Keratinocyte (primary cell): Measurements from ENCODE around the gene TSPAN2. TPM values are rescaled to one million over a fixed set of nuclear protein-coding genes. Genes with fewer than 3 reads are reported as not detected.

ENCODE experiments used
- DNase-seq: peaks from one replicate; pipeline ENCODE4 v3.0.0-alpha.2; 2011; ENCODE audit warnings: low read depth, missing footprints, low spot score
- FAIRE-seq: peaks from 2 replicates; lab custom pipeline; 2011; peaks lifted over from hg19 to GRCh38; lab: Jason Lieb, UNC
- H2AFZ ChIP-seq: 2 replicates; pipeline ENCODE4 v1.6.0; 2012; ENCODE audit warnings: low read length, control low read depth, inconsistent platforms; ENCODE audit not compliant: control insufficient read depth
- H3K27ac ChIP-seq: 2 replicates; pipeline ENCODE4 v1.5.1; 2011; ENCODE audit warnings: low read length; ENCODE audit not compliant: control insufficient read depth, insufficient read depth
- H3K27me3 ChIP-seq: 3 replicates; pipeline ENCODE4 v1.6.0; 2011; ENCODE audit warnings: low read length; ENCODE audit not compliant: control insufficient read depth, insufficient read depth; ENCODE audit errors: extremely low read depth
- H3K36me3 ChIP-seq, 2 experiments: 2 replicates in 1 of 2; 3 replicates in 1 of 2; pipeline ENCODE4 v1.5.1; 2011; ENCODE audit warnings: low read length in 2 of 2, mild to moderate bottlenecking in 1 of 2; ENCODE audit not compliant: control insufficient read depth in 2 of 2, insufficient read depth in 2 of 2; ENCODE audit errors: extremely low read depth in 1 of 2
- H3K4me1 ChIP-seq: 3 replicates; pipeline ENCODE4 v1.5.1; 2011; ENCODE audit warnings: low read length; ENCODE audit not compliant: control insufficient read depth, insufficient read depth; ENCODE audit errors: extremely low read depth
- H3K4me2 ChIP-seq: 3 replicates; pipeline ENCODE4 v1.6.0; 2011; ENCODE audit warnings: low read depth, low read length; ENCODE audit not compliant: control insufficient read depth, insufficient read depth; ENCODE audit errors: extremely low read depth
- H3K4me3 ChIP-seq, 3 experiments: fragments of 200-600 bp in 1 of 3; sonication (generic) in 1 of 3; 2 replicates in 2 of 3; 3 replicates in 1 of 3; pipeline ENCODE4 v1.5.1; 2011 to 2016; ENCODE audit warnings: low read length in 3 of 3, mild to moderate bottlenecking in 3 of 3, control low read depth in 2 of 3, inconsistent platforms in 1 of 3, low read depth in 1 of 3, mixed read lengths in 1 of 3, mixed run types in 1 of 3, moderate library complexity in 1 of 3; ENCODE audit not compliant: control insufficient read depth in 2 of 3, insufficient read depth in 2 of 3; ENCODE audit errors: extremely low read depth in 1 of 3
- H3K79me2 ChIP-seq: 2 replicates; pipeline ENCODE4 v1.6.0; 2012; ENCODE audit warnings: low read length; ENCODE audit not compliant: control insufficient read depth, insufficient read depth
- H3K9ac ChIP-seq: 3 replicates; pipeline ENCODE4 v1.6.0; 2011; ENCODE audit warnings: low read length; ENCODE audit not compliant: control insufficient read depth, insufficient read depth; ENCODE audit errors: extremely low read depth
- H3K9me1 ChIP-seq: 3 replicates; pipeline ENCODE4 v1.6.0; 2011; ENCODE audit warnings: low read length; ENCODE audit not compliant: control insufficient read depth, insufficient read depth; ENCODE audit errors: extremely low read depth
- H3K9me3 ChIP-seq: 2 replicates; pipeline ENCODE4 v1.5.1; 2012; ENCODE audit warnings: low read depth, low read length; ENCODE audit not compliant: control insufficient read depth
- H4K20me1 ChIP-seq: 3 replicates; pipeline ENCODE4 v1.6.0; 2011; ENCODE audit warnings: low read length; ENCODE audit not compliant: control insufficient read depth, insufficient read depth; ENCODE audit errors: extremely low read depth
- CTCF ChIP-seq, 3 experiments: IDR thresholded peaks in 1 of 3; conservative IDR thresholded peaks in 1 of 3; optimal IDR thresholded peaks in 1 of 3; 2 replicates in 2 of 3; 3 replicates in 1 of 3; pipeline versions ENCODE3 to v1.5.1; 2011; ENCODE audit warnings: low read length in 3 of 3, mild to moderate bottlenecking in 3 of 3, moderate library complexity in 2 of 3, control low read depth in 1 of 3, inconsistent platforms in 1 of 3; ENCODE audit not compliant: insufficient read depth in 2 of 3; ENCODE audit errors: extremely low read depth in 1 of 3
- EZH2 ChIP-seq: IDR thresholded peaks from one replicate; pipeline ENCODE4 v1.6.1; 2012; ENCODE audit warnings: inconsistent platforms, mild to moderate bottlenecking, low read length, moderate library complexity
- dilution Hi-C: fragments of 300-500 bp; cut with MboI; formaldehyde crosslinking; loops from one replicate; pipeline ENCODE4 v1.7.0; 2020; ENCODE audit warnings: low sequenced_read_pairs; ENCODE audit not compliant: extremely low pct_ligation_motif_present
- polyA plus RNA-seq, 5 experiments: library from polyadenylated mRNA; depleted of rRNA in 3 of 5; stranded (reverse) in 3 of 5; stranded (forward) in 1 of 5; unstranded in 1 of 5; fragments of >200 nt; gene quantifications; 1 replicate in 1 of 5; 2 replicates in 3 of 5; 3 replicates in 1 of 5; pipeline versions ENCODE4 v1.2.1 to v1.2.3, GENCODE V29; 2011 to 2012; ENCODE audit warnings: missing spikeins in 2 of 5, low read depth in 1 of 5, low replicate concordance in 1 of 5

The TSPAN2 gene
- polyA plus RNA-seq, 1 donor (not counting 4 experiments of a cell fraction or from before 2014, with no cell fraction given): 0.37 TPM

GRCh38 chr1:115062542-115063004 lies 26.7 kb downstream of the TSPAN2 start:
- H3K27ac ChIP-seq: peak overlapping the region; percentile 95
- dilution Hi-C loops: no loop called here
- FAIRE-seq: peak; percentile 96

GRCh38 chr1:115060501-115060900 lies 28.8 kb downstream of the TSPAN2 start:
- Histone ChIP-seq H3K27ac (no peak overlapping the region), H3K4me3 (no peak overlapping the region), H3K9me3 (no peaks in the 10 kb centered on the region), H3K27me3 (no peaks in the 10 kb centered on the region), H4K20me1 (no peaks in the 10 kb centered on the region), H3K4me1 (peaks cover 30% of the 10 kb centered on the region), H3K9ac (no peak overlapping the region), H2AFZ (no peak overlapping the region), H3K79me2 (no peaks in the 10 kb centered on the region), H3K9me1 (no peaks in the 10 kb centered on the region), H3K4me2 (no peak overlapping the region), H3K36me3 (no peaks in the 10 kb centered on the region)
- dilution Hi-C loops: no loop called here
- DNase-seq: no peak
- FAIRE-seq: no peak
- no peak for TF ChIP-seq EZH2
- TF ChIP-seq CTCF (optimal IDR thresholded peaks at IDR 0.05 in 1 of 3, IDR thresholded peaks at IDR 0.05 in 1 of 3, conservative IDR thresholded peaks at IDR 0.05 in 1 of 3; ENCODE audit: extremely low read depth in 1 of 3, insufficient read depth in 2 of 3, low read length in 3 of 3): no peak

More at GRCh38 chr1:115062542-115063004, 26.7 kb downstream of the TSPAN2 start:
- H3K27me3 ChIP-seq: no peaks in the 10 kb centered on the region
- peak overlapping the region in 2 of 3 experiments; percentile 43 to 50 for H3K4me3 ChIP-seq
- H3K9me3 ChIP-seq: no peaks in the 10 kb centered on the region
- H3K79me2 ChIP-seq: no peaks in the 10 kb centered on the region
- H3K9ac ChIP-seq: peak overlapping the region; percentile 59
- DNase-seq: peak; percentile 86
- no peaks in the 10 kb centered on the region for H3K9me1 ChIP-seq
- TF ChIP-seq CTCF (optimal IDR thresholded peaks at IDR 0.05 in 1 of 3, IDR thresholded peaks at IDR 0.05 in 1 of 3, conservative IDR thresholded peaks at IDR 0.05 in 1 of 3; ENCODE audit: extremely low read depth in 1 of 3, insufficient read depth in 2 of 3, low read length in 3 of 3): no peak
- no peak for TF ChIP-seq EZH2
- H3K4me1 ChIP-seq: peaks cover 39% of the 10 kb centered on the region
- H3K4me2 ChIP-seq: peak overlapping the region; percentile 80
- peak overlapping the region; percentile 43 for H2AFZ ChIP-seq
- no peaks in the 10 kb centered on the region for H4K20me1 ChIP-seq
- H3K36me3 ChIP-seq: no peaks in the 10 kb centered on the region
